ENCODE measurements around the gene SNRNP70. TPM values are rescaled to one million over a fixed set of nuclear protein-coding genes. Genes with fewer than 3 reads are reported as not detected.
A peak's percentile ranks its signal among the peaks of the same experiment; 100 is the strongest.
"Not testable (repeated sequence)": the region's sequence is repeated elsewhere in the genome, so short reads cannot be mapped to it uniquely, and the experiment has no call there.

The SNRNP70 gene
- total and polyA plus RNA-seq, 7 donors = 83.2 to 133 (median 101) TPM

DNA sequence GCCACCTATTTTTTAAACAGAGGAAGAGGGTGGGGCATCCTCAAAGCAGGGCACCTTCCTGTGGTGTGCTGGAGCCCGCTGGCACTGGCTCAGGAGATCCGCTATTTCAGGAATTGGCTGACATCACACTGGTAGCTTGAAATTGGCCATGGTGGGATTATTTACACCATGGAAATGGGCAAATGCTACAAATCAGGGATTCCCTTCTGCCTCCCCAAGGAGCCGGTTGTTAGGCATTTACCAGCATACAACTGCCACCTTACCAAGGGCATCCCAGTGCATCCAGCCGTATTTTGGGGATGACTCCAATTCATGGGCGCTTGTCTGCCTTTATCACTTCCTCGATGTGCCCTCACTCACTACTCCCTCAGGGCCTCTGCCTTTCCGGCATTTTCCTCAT lies 55.7 kb downstream of the SNRNP70 start:
- no peak overlapping the region for H3K4me3 ChIP-seq
- intact Hi-C loops (cut with DNase I) = no loop called here
- DNase-seq = no peak
- H3K27me3 ChIP-seq (ENCODE audit: insufficient read depth in 3 of 3, low read length in 2 of 3) = no peaks in the 10 kb centered on the region
- H3K4me1 ChIP-seq = peaks cover 7% of the 10 kb centered on the region
- TF ChIP-seq, protein P1, sequence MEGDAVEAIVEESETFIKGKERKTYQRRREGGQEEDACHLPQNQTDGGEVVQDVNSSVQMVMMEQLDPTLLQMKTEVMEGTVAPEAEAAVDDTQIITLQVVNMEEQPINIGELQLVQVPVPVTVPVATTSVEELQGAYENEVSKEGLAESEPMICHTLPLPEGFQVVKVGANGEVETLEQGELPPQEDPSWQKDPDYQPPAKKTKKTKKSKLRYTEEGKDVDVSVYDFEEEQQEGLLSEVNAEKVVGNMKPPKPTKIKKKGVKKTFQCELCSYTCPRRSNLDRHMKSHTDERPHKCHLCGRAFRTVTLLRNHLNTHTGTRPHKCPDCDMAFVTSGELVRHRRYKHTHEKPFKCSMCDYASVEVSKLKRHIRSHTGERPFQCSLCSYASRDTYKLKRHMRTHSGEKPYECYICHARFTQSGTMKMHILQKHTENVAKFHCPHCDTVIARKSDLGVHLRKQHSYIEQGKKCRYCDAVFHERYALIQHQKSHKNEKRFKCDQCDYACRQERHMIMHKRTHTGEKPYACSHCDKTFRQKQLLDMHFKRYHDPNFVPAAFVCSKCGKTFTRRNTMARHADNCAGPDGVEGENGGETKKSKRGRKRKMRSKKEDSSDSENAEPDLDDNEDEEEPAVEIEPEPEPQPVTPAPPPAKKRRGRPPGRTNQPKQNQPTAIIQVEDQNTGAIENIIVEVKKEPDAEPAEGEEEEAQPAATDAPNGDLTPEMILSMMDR (IDR thresholded peaks at IDR 0.05) = no peak
- no peak overlapping the region for H3K27ac ChIP-seq
- H3K9me3 ChIP-seq = no peaks in the 10 kb centered on the region
- 55 to 64% (median 64%) methylated on average over 7 of the region's 7 CpGs for WGBS, 3 donors
- no peaks in the 10 kb centered on the region for H3K36me3 ChIP-seq (ENCODE audit: insufficient read depth in 1 of 2, low read depth in 1 of 2)
- ATAC-seq = no peak

DNA sequence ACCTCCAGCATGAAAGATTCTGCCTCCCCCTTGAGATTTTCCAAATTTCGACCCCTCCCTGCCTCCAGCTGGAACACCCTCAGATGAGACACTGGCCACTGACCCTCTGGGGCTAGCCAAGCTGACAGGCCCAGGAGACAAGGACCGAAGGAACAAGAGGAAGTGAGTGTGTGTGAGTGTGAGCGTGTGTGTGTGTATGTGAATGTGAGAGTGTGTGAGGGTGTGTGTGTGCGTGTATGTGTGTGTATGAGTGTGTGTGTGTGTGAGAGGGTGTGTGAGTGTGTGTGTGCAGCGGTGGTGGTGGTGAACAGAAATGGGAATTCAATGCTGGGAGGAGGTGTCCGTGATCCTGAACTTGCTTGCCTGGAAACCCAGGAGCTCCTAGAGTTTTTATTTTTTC lies 56.1 kb downstream of the SNRNP70 start:
- WGBS, 3 donors = 78 to 87% (median 79%) methylated on average over 6 of the region's 6 CpGs
- intact Hi-C loops (cut with DNase I) = no loop called here
- no peaks in the 10 kb centered on the region for H3K27me3 ChIP-seq (ENCODE audit: insufficient read depth in 3 of 3, low read length in 2 of 3)
- H3K27ac ChIP-seq = no peak overlapping the region
- H3K4me1 ChIP-seq = peaks cover 9% of the 10 kb centered on the region
- H3K36me3 ChIP-seq (ENCODE audit: insufficient read depth in 1 of 2, low read depth in 1 of 2) = no peaks in the 10 kb centered on the region
- no peak for ATAC-seq
- no peaks in the 10 kb centered on the region for H3K9me3 ChIP-seq
- no peak for DNase-seq
- TF ChIP-seq, protein P1 (IDR thresholded peaks at IDR 0.05) = no peak
- no peak overlapping the region for H3K4me3 ChIP-seq

GRCh38 chr19:49142866-49143335 lies 57.6 kb downstream of the SNRNP70 start:
- DNase-seq = peak; percentile 86 to 93
- Histone ChIP-seq H3K4me1 (peaks cover 9% of the 10 kb centered on the region), H3K4me3 (peak overlapping the region; percentile 67), H3K27me3 (ENCODE audit: insufficient read depth in 3 of 3, low read length in 2 of 3) (no peaks in the 10 kb centered on the region), H3K36me3 (ENCODE audit: insufficient read depth in 1 of 2, low read depth in 1 of 2) (no peaks in the 10 kb centered on the region), H3K27ac (no peak overlapping the region), H3K9me3 (no peaks in the 10 kb centered on the region)
- TF ChIP-seq, protein P1 (IDR thresholded peaks at IDR 0.05) = no peak
- peak; percentile 95 to 99 (median 96) for ATAC-seq
- 2 to 3% (median 3%) methylated on average over 20 to 21 of the region's 21 CpGs for WGBS, 3 donors
- intact Hi-C loops (cut with DNase I) = loop anchor here in 1 of 2 donors (2.0 kb wide), 1 partner anchor 44 kb away; no protein-coding TSS in a partner anchor

GRCh38 chr19:49145573-49146407 lies 60.5 kb downstream of the SNRNP70 start:
- Histone ChIP-seq H3K9me3 (no peaks in the 10 kb centered on the region), H3K36me3 (ENCODE audit: insufficient read depth in 1 of 2, low read depth in 1 of 2) (no peaks in the 10 kb centered on the region), H3K4me1 (peaks cover 19% of the 10 kb centered on the region), H3K4me3 (peak overlapping the region; percentile 43), H3K27ac (no peak overlapping the region), H3K27me3 (ENCODE audit: insufficient read depth in 3 of 3, low read length in 2 of 3) (no peaks in the 10 kb centered on the region)
- ATAC-seq = peak; percentile 35 to 44 (median 39)
- intact Hi-C loops (cut with DNase I) = loop anchor here in 1 of 2 donors (1.0 kb wide), 1 partner anchor 47 kb away; no protein-coding TSS in a partner anchor
- DNase-seq = peak; percentile 83 to 90
- TF ChIP-seq, protein P1 (IDR thresholded peaks at IDR 0.05) = peak; percentile 88
- 6 to 9% (median 8%) methylated on average over 29 to 30 of the region's 30 CpGs for WGBS, 3 donors

DNA sequence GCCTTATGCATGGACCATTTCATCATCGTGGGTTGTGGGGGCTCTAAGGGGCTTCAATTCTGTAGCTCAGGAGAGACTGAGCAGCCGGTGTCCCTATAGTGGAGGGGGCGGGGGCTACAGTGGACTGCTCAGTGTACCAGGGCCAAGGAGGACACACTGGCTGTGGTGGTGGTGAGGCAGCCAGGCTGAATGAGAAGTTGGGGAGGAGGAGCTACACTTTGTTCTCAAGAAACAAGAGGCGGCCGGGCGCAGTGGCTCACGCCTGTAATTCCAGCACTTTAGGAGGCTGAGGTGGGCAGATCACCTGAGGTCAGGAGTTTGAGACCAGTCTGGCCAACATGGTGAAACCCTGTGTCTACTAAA lies 61.1 kb downstream of the SNRNP70 start:
- H3K27me3 ChIP-seq (ENCODE audit: insufficient read depth in 3 of 3, low read length in 2 of 3); H3K4me3 ChIP-seq; ATAC-seq; H3K36me3 ChIP-seq (ENCODE audit: insufficient read depth in 1 of 2, low read depth in 1 of 2); H3K9me3 ChIP-seq; H3K27ac ChIP-seq; DNase-seq; intact Hi-C loops (cut with DNase I): not testable (repeated sequence)
- 32 to 42% (median 37%) methylated on average over 7 of the region's 7 CpGs for WGBS, 3 donors
- peaks cover 24% of the 10 kb centered on the region for H3K4me1 ChIP-seq
